HUES6 (cell line): Measurements from ENCODE around the gene PTPN3.

Experiments
- H3K27ac ChIP-seq: 2 replicates; pipeline ENCODE4 v1.7.0; 2013; ENCODE audit warnings: low read depth, mild to moderate bottlenecking, low read length, inconsistent platforms
- H3K27me3 ChIP-seq: 2 replicates; pipeline ENCODE4 v1.6.1; 2013; ENCODE audit warnings: low read length; ENCODE audit not compliant: control insufficient read depth, insufficient read depth
- H3K36me3 ChIP-seq: 2 replicates; pipeline ENCODE4 v1.6.1; 2013; ENCODE audit warnings: low read length; ENCODE audit not compliant: control insufficient read depth, insufficient read depth
- H3K4me1 ChIP-seq: 2 replicates; pipeline ENCODE4 v1.6.1; 2013; ENCODE audit warnings: low read length; ENCODE audit not compliant: control insufficient read depth, insufficient read depth
- H3K4me3 ChIP-seq: 2 replicates; pipeline ENCODE4 v1.5.1; 2013; ENCODE audit warnings: low read depth, low read length
- H3K9ac ChIP-seq: one replicate; pipeline ENCODE4 v1.6.1; 2013; ENCODE audit warnings: mild to moderate bottlenecking, low read length
- H3K9me3 ChIP-seq: 2 replicates; pipeline ENCODE4 v1.6.1; 2013; ENCODE audit warnings: low read depth, low read length; ENCODE audit not compliant: control insufficient read depth, insufficient read depth

Gene PTPN3

DNA sequence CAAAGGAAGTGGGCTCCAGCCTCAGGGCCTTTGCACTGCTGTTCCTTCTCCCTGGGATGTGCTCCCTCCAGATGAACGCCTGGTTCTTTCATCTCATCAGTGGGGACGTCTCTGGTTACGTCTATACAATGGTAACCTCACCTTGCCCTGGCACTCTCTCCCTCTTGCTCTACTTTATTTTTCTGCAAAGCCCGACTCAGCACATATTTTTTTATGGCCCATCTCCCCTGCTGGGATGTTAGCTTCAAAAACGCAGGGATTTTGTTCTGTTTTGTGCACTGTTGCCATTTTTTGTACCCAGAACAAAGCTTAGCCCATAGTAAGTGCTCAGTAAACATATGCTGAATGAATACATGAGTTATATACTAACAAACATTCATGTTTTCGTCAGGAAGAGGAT lies 37.5 kb downstream of the PTPN3 start:
- H3K27me3 ChIP-seq: no peaks in the 10 kb centered on the region
- no peak overlapping the region for H3K4me3 ChIP-seq
- H3K36me3 ChIP-seq: no peaks in the 10 kb centered on the region
- no peak overlapping the region for H3K27ac ChIP-seq
- peaks cover 2% of the 10 kb centered on the region; the same call in 1 of the 2 replicates for H3K4me1 ChIP-seq
- H3K9me3 ChIP-seq: no peaks in the 10 kb centered on the region
- no peak overlapping the region for H3K9ac ChIP-seq

DNA sequence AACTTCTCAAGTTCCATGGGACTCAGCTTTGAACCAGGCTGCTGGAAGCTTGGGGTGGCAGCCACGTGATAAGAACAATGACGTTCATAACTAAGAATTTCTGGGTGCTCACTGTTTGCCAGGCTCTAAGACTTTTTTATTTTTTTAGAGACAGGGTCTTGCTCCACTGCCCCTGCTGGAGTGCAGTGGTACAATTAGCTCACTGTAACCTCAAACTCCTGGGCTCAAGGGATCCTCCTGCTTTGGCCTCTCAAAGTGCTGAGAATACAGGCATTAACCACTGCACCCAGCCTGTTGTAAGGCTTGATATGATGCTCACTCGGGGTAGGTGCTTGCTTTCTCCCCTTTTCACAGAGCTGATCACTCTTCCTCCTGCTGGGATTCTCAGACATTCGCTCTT lies 38.7 kb downstream of the PTPN3 start:
- Histone ChIP-seq H3K9ac (no peak overlapping the region), H3K27me3 (no peaks in the 10 kb centered on the region), H3K9me3 (no peaks in the 10 kb centered on the region), H3K27ac (no peak overlapping the region), H3K4me3 (no peak overlapping the region), H3K36me3 (no peaks in the 10 kb centered on the region), H3K4me1 (peaks cover 9% of the 10 kb centered on the region)

DNA sequence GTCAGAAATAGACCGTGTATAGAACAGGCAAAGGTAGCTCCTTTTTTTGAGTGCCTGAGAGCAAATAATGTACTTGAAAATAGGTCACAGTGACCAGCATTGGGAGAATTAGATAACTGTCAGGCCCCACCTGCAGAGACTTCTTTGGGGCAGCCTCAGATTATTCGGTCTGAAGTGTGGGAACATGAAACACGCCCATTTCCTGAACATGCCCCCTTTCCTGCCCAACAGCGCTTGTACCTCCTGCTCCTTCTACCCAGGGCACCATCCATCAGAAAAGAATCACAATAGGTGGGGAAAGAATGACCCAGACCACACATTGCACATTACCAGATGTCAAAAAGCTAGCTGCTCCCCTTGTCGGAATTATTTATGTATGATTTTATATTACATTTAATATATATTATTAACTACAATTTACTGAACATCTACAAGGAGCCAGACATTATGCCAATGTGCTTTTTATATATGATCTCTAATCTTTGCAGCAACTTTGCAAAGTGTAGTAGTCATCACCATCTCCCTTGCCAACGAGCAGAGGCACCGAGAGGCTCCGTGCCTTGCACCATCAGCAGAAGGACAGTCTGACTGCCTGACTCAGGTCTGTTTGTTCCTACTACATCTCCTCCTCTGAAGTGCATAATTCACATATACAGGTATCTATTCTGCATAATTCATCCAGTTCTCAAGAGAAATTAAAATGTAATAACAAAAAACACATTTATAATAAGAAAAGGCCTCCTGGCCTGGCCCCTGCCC lies 39.5 kb downstream of the PTPN3 start:
- H3K27me3 ChIP-seq: no peaks in the 10 kb centered on the region
- no peaks in the 10 kb centered on the region for H3K36me3 ChIP-seq
- no peak overlapping the region for H3K9ac ChIP-seq
- H3K4me1 ChIP-seq: peaks cover 12% of the 10 kb centered on the region
- no peak overlapping the region for H3K4me3 ChIP-seq
- no peaks in the 10 kb centered on the region for H3K9me3 ChIP-seq
- no peak overlapping the region for H3K27ac ChIP-seq

DNA sequence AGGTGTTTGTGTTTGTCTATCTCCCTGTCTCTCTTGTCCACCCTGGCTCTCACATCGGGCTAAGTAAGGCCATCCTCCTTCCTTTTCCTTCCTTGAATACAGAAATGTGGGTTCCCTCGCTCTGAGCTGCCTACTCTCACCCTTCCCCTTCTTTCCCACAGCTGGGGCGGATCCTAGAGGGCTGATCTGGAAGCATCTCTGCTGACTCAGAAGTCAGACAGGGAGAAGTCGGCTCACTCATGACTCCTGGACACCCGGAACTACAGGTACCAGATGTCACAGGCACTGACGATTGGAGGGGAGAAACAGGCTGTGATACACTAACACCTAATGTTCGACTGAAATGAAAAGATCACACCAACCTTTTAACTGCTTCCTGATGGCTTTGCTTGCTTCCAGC lies 41.3 kb downstream of the PTPN3 start:
- H3K9ac ChIP-seq: no peak overlapping the region

DNA sequence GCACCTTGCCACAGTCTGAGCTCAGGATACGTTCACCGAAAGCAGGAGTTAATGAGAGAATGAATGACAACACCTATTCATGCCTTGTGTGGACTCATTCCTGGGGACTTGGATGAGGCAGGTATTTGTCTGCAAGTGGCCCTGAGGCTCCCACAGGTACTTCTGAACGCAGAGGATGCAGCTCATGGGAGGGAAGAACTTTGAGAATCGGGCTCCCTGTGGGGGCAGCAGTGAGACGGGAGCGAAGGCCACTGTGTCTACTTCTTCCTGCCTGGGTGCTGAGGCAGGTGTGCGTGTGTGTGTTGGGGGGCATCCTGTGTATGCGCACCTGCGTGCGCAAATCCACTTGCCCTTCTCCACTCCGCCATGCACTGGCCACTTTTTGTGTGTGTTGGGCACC lies 42.2 kb downstream of the PTPN3 start:
- H3K9me3 ChIP-seq: no peaks in the 10 kb centered on the region
- no peaks in the 10 kb centered on the region for H3K27me3 ChIP-seq
- peaks cover 16% of the 10 kb centered on the region for H3K4me1 ChIP-seq
- no peak overlapping the region for H3K4me3 ChIP-seq
- no peak overlapping the region for H3K9ac ChIP-seq
- H3K36me3 ChIP-seq: no peaks in the 10 kb centered on the region
- H3K27ac ChIP-seq: no peak overlapping the region

More for the DNA sequence above, 41.3 kb downstream of the PTPN3 start:
- Histone ChIP-seq H3K9me3 (no peaks in the 10 kb centered on the region), H3K4me3 (no peak overlapping the region), H3K4me1 (peaks cover 16% of the 10 kb centered on the region), H3K27me3 (no peaks in the 10 kb centered on the region), H3K27ac (no peak overlapping the region), H3K36me3 (no peaks in the 10 kb centered on the region)

DNA sequence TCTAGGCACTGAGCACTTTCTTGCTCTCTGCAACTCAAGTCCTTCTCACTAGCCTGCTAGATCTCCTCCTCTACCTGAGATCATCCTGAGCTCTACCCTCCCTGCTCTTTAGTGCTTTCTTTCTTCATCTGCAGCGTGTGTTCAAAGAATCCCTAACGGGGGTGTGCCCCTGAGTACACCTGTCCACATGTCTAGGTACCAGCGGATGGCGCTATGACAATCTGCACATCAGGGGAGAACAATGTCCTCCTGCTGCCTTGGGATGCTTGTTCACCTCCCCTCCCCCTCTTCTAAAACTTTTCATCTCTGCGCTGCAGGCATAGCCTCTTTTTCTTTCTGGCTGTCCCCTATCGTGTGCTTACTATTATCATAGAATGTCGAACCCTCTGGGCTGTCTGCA lies 42.7 kb downstream of the PTPN3 start:
- Histone ChIP-seq H3K9me3 (no peaks in the 10 kb centered on the region), H3K4me3 (no peak overlapping the region), H3K4me1 (peaks cover 16% of the 10 kb centered on the region), H3K27ac (no peak overlapping the region), H3K27me3 (no peaks in the 10 kb centered on the region), H3K9ac (no peak overlapping the region), H3K36me3 (no peaks in the 10 kb centered on the region)

DNA sequence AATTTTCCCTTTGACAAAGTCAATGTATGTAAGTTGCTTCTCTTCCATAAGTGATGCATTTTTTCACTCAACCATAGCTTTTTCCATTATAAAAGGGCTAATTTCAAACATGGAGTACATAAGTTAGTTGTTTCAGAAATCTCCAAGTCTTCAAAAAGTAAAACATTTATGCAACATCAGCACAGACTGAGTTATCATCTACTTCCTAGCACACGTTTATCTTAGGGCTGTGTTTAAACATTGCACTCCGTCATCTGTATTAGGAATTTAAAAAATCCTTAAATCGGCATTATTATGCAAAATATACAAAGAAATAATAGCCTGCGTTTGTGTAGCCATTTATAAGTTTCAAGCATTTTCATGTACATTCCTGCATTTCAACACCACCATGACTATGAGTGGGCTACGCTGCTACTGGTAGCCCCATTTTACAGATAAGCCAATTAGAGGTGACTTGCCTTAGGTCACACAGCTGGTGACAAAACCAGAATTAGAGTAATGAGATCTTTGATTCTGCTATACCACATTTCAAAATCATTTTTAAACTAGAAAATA lies 43.4 kb downstream of the PTPN3 start:
- peaks cover 16% of the 10 kb centered on the region for H3K4me1 ChIP-seq
- H3K9ac ChIP-seq: no peak overlapping the region
- no peaks in the 10 kb centered on the region for H3K27me3 ChIP-seq
- H3K4me3 ChIP-seq: no peak overlapping the region
- H3K36me3 ChIP-seq: no peaks in the 10 kb centered on the region
- no peak overlapping the region for H3K27ac ChIP-seq
- no peaks in the 10 kb centered on the region for H3K9me3 ChIP-seq

DNA sequence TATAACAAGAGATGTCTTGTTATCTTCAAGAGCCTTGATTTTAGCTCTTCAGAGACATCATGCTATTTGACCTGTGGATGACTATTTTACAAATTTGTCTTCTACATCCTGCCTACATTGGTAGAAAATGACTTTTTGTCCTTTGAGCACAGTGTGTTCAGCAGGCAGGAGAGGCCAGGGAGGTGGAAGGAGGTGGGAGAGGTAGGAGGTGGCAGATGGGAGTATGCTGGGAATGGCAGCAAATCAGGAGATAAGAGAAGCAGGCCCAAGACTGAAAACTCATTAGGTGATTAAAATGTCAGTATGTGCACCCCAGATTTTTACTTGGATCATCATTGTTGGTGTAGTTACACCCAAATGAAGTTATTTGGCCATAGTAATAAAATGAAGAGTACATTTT lies 44.1 kb downstream of the PTPN3 start:
- no peaks in the 10 kb centered on the region for H3K36me3 ChIP-seq
- H3K9ac ChIP-seq: no peak overlapping the region
- H3K9me3 ChIP-seq: no peaks in the 10 kb centered on the region
- no peaks in the 10 kb centered on the region for H3K27me3 ChIP-seq
- H3K4me3 ChIP-seq: no peak overlapping the region
- H3K27ac ChIP-seq: no peak overlapping the region
- H3K4me1 ChIP-seq: peaks cover 16% of the 10 kb centered on the region

DNA sequence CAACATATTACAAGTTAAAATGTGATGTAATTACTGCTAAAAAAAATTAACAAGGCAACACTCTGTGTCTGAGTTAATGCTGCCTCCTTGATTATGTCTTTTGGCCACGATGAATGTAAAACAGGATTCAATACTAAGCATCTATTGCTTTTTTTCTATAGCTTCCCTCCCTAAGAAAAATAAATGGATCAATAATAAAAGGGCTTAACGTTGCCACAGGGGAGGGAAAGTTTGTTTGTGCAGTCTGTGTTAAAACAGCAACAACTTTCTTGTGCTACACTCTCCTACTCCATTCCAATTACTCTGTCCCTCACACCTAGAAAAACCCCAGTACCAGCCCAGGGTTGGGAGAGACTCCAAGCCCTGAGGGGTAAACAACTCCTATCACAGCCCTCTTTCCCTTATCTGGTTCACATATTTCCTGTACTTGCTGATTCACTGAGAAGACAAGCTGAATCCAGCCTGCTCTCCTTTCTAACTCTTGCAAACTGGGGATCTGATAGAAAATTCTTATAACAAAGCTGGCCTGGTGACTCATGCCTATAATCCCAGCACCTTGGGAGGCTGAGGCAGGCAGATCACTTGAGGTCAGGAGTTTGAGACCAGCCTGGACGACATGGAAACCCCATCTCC lies 44.8 kb downstream of the PTPN3 start:
- Histone ChIP-seq H3K36me3 (no peaks in the 10 kb centered on the region), H3K9me3 (no peaks in the 10 kb centered on the region), H3K27me3 (no peaks in the 10 kb centered on the region), H3K9ac (no peak overlapping the region), H3K4me1 (peaks cover 16% of the 10 kb centered on the region), H3K4me3 (no peak overlapping the region), H3K27ac (no peak overlapping the region)

DNA sequence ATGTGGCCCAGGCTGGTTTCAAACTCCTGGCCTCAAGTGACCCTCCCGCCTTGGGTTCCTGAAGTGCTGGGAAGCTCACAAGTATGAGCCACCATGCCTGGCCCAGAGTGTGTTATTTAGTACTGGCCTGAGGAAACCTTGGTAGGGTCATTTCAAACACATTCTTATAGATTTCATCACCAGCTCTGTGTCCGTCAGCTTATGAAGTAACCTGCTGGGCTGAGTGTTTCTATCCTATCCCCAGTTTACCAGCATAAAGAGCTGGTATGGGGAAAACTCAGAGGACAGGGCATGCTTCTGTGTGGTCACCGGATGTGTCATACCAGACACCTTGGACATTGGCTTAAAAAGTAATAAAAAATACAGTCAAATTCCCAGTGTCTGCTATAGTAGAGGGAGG lies 45.3 kb downstream of the PTPN3 start:
- no peaks in the 10 kb centered on the region for H3K27me3 ChIP-seq
- H3K4me3 ChIP-seq: no peak overlapping the region
- no peak overlapping the region for H3K9ac ChIP-seq
- no peaks in the 10 kb centered on the region for H3K36me3 ChIP-seq
- H3K4me1 ChIP-seq: peaks cover 19% of the 10 kb centered on the region
- no peaks in the 10 kb centered on the region for H3K9me3 ChIP-seq
- H3K27ac ChIP-seq: no peak overlapping the region

DNA sequence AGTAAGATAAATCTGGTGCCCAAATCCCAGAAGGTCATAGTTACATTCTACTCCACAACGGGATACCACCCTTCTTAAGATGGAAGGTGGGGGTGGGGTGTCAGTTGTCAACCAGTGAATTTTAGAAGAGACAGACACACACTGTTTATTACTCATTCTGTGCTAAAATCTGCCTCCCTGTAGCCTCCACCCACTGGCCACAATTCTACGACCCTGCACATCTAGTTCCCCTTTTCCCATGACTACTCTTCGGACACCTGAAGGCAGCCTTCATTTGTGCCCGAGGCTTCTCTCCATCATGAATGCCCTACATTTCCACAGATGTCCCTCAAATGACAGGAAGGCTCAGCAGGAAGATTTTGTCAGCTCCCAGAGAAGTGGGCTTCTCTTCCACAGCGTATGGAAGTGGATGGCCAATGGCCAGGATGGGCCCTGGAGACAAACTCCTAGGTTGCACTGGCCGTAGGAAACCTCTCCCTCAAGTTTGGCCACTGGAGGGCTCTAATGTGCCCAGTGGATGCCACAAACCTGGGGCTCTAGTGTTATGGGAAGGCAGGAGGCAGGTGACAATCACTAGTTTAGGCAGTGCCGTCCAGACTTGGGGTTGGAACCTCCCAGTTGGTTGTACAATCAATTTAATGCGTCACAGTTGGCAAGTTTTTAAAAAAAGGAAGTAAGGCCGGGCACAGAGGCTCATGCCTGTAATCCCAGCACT lies 46.6 kb downstream of the PTPN3 start:
- Histone ChIP-seq H3K9me3 (no peaks in the 10 kb centered on the region), H3K27me3 (no peaks in the 10 kb centered on the region), H3K4me3 (no peak overlapping the region), H3K4me1 (peaks cover 22% of the 10 kb centered on the region), H3K27ac (no peak overlapping the region), H3K9ac (no peak overlapping the region), H3K36me3 (no peaks in the 10 kb centered on the region)
